ENCODE results near the gene C9orf57. TPM values are rescaled to one million over a fixed set of nuclear protein-coding genes. Genes with fewer than 3 reads are reported as not detected.
"Not testable (repeated sequence)": the region's sequence is repeated elsewhere in the genome, so short reads cannot be mapped to it uniquely, and the experiment has no call there.

Gene C9orf57
- total RNA-seq, 1 donor from 2014 or later: not detected

GRCh38 chr9:72007726-72008125 is 52.7 kb downstream of the C9orf57 start:
- DNase-seq (ENCODE audit: low spot score); H3K36me3 Mint-ChIP-seq (ENCODE audit: low read depth); H3K4me1 Mint-ChIP-seq (ENCODE audit: low read depth); H3K27me3 Mint-ChIP-seq (ENCODE audit: insufficient read depth); H3K27ac Mint-ChIP-seq; H3K9me3 Mint-ChIP-seq; H3K4me3 Mint-ChIP-seq; intact Hi-C loops (cut with micrococcal nuclease): not testable (repeated sequence)

GRCh38 chr9:72006501-72006900 is 53.9 kb downstream of the C9orf57 start:
- no peaks in the 10 kb centered on the region for H3K4me1 Mint-ChIP-seq (ENCODE audit: low read depth)
- no peaks in the 10 kb centered on the region for H3K36me3 Mint-ChIP-seq (ENCODE audit: low read depth)
- peaks cover 3% of the 10 kb centered on the region for H3K27me3 Mint-ChIP-seq (ENCODE audit: insufficient read depth)
- intact Hi-C loops (cut with micrococcal nuclease): no loop called here
- H3K9me3 Mint-ChIP-seq: no peaks in the 10 kb centered on the region
- H3K4me3 Mint-ChIP-seq: no peak overlapping the region
- no peak overlapping the region for H3K27ac Mint-ChIP-seq
- DNase-seq (ENCODE audit: low spot score): no peak

- Mint-ChIP-seq H3K4me1 (ENCODE audit: low read depth) (no peaks in the 10 kb centered on the region), H3K27me3 (ENCODE audit: insufficient read depth) (peaks cover 3% of the 10 kb centered on the region), H3K36me3 (ENCODE audit: low read depth) (no peaks in the 10 kb centered on the region), H3K9me3 (no peaks in the 10 kb centered on the region), H3K27ac (no peak overlapping the region), H3K4me3 (no peak overlapping the region)
- intact Hi-C loops (cut with micrococcal nuclease): no loop called here
- no peak for DNase-seq (ENCODE audit: low spot score)
These were observed 55.0 kb downstream of the C9orf57 start for GRCh38 chr9:72005451-72005850.

Other genes with a start within 250 kb of the C9orf57 start
- 18.5 and 20.4 TPM in 2 replicates for gene ABHD17B, start 149.4 kb downstream of the C9orf57 start, total RNA-seq
- gene C9orf85, start 149.0 kb downstream of the C9orf57 start, total RNA-seq: 9.3 and 9.8 TPM in 2 replicates
- not detected in 2 replicates for gene GDA, start 88.8 kb upstream of the C9orf57 start, total RNA-seq